Left cardiac atrium (tissue), 4 donors: ENCODE results near the gene MBTPS2. TPM values are rescaled to one million over a fixed set of nuclear protein-coding genes. Genes with fewer than 3 reads are reported as not detected.

ENCODE experiments used
- ATAC-seq, 2 donors: fragments of 200-7000 bp; cut with Tn5 transposase; one replicate each; pipeline ENCODE4 v1.9.1; 2020; ENCODE audit warnings: mild to moderate bottlenecking in 2 of 2, moderate library complexity in 2 of 2
- DNase-seq: peaks from one replicate; pipeline ENCODE4 v3.0.0-alpha.2; 2020
- intact Hi-C, 2 donors: fragments of 100-400 bp; cut with DNase I; formaldehyde crosslinking; loops; one replicate each; pipeline versions ENCODE4 v1.14.1 to v1.15.1; 2022 to 2023
- total RNA-seq, 2 donors: library from RNA; stranded (reverse); fragmentation: NEBNext Ultra II Directional; extraction: Animal tissue kit (Norgen Biotek cat#: 25700); gene quantifications; one replicate each; pipeline ENCODE4 v1.2.1, GENCODE V29; 2021
- donor health status: DM: no; HTN: yes; CAD: no.
- donor health status: DM: no; HTN: yes; CAD: no; lungs with severe emphysema.
- donor health status: DM: yes; HTN: yes; CAD: no.
- donor health status: Dilated cardiomyopathy.

MBTPS2 gene
- total RNA-seq, 2 donors from 2014 or later = 8.8 to 12.5 TPM

- DNase-seq (no peak), ATAC-seq (peak; percentile 41 to 91)
- intact Hi-C loops = no loop called here
Measured at GRCh38 chrX:21926527-21927278, 87.3 kb downstream of the MBTPS2 start.

- ATAC-seq (no peak), DNase-seq (no peak)
- intact Hi-C loops = no loop called here
Measured at GRCh38 chrX:21929209-21929608, 89.8 kb downstream of the MBTPS2 start.

DNA sequence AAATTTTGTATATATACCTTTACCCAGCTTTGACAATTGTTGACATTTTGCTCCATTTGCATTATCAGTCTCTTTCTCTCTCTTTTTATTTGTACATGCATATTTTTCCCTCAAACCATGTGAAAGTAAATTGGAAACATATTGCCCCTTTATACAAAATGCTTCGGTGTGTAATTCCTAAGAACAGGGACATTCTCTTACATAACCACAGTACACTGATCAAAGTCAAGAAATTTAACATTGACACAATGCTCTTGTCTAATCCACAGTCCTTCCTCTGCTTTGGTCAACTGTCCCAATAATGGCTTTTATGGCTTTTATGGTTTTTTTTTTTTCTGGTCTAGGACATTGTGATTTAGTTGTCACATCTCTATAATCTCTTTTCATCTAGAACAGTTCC is 91.6 kb downstream of the MBTPS2 start:
- intact Hi-C loops = no loop called here
- DNase-seq (no peak), ATAC-seq (no peak)

GRCh38 chrX:21932292-21933002 is 93.0 kb downstream of the MBTPS2 start:
- intact Hi-C loops = no loop called here
- no peak for DNase-seq
- ATAC-seq = peak in 1 of 2 donors; percentile 89

DNA sequence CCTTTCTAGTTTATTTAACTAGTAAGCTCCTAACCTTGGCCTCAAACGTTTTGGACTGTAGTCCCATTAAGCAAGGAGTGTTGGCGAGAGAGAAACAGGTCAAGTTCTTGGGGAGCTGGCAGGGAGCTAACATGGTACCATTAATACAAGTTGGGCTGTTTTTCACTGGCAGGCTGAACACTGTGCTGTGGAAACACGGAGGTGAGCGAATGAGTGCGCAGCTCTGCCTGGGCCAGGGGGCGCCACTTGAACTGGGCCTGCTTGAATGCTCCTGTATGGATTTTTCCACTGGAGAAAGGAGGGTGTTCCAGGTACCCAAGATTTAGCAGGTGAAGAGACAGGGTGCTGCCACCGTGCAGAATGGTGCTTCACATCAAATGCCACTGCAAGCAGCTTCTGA is 93.7 kb downstream of the MBTPS2 start:
- DNase-seq (no peak), ATAC-seq (no peak)
- intact Hi-C loops = no loop called here

DNA sequence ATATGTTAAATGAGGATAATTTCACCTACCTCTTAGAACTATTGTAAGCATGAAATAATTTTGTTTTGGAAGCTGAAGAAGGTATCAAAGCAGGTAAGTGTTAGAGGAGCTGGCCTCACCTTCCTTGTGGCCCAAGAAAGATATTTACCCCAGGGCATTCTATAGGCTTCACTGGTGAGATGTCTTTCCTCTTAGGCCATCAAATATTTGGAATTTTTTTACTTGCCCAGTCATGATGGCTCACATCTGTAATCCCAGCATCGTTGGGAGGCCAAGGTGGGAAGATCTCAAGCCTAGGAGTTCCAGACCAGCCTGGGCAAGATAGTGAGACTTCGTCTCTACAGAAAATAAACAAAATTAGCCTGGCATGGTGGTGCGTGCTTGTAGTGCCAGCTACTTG is 95.0 kb downstream of the MBTPS2 start:
- DNase-seq (no peak), ATAC-seq (no peak)
- intact Hi-C loops = no loop called here

Other genes with a start within 250 kb of the MBTPS2 start
- 1 to 10 TPM; 1.3 to 1.6 TPM for gene KLHL34, start 181.3 kb upstream of the MBTPS2 start, total RNA-seq
- 100 to 1,000 TPM; 372 to 401 TPM for gene SMPX, start 81.5 kb upstream of the MBTPS2 start, total RNA-seq
- under 1 TPM; 0.35 to 0.79 TPM for gene YY2, start 16.4 kb downstream of the MBTPS2 start, total RNA-seq
- 10 to 100 TPM; 49.0 to 64.7 TPM for gene SMS, start 101.1 kb downstream of the MBTPS2 start, total RNA-seq
- under 1 TPM in 1 of 2 donors, not detected in 1; 0.29 TPM for gene PHEX, start 192.7 kb downstream of the MBTPS2 start, total RNA-seq